H1 (cell line): ENCODE data around the gene DLEC1. TPM values are rescaled to one million over a fixed set of nuclear protein-coding genes. Genes with fewer than 3 reads are reported as not detected.

Experiments
- CTCF ChIA-PET: fragments of 300-600 bp; sonication (Branson Sonifier 250); formaldehyde crosslinking; loops from one replicate; lab custom pipeline; 2021; ENCODE audit not compliant: partially characterized antibody; lab: Charles Lee
- POLR2A ChIA-PET: fragments of 300-600 bp; sonication (Branson Sonifier 250); formaldehyde crosslinking; loops from one replicate; lab custom pipeline; 2021; ENCODE audit warnings: inconsistent platforms; ENCODE audit not compliant: partially characterized antibody; lab: Charles Lee
- DNase-seq, 2 experiments: peaks; one replicate each; pipeline versions ENCODE4 v3.0.0 to v3.0.0-alpha.2; 2010 to 2022; ENCODE audit warnings: low spot score in 2 of 2, low read depth in 1 of 2, mixed read lengths in 1 of 2
- FAIRE-seq: peaks from 2 replicates; lab custom pipeline; 2011; peaks lifted over from hg19 to GRCh38; lab: Jason Lieb, UNC
- H2AFZ ChIP-seq: 2 replicates; pipeline ENCODE4 v1.8.1; 2012; ENCODE audit warnings: low read length, inconsistent platforms
- H2AK5ac ChIP-seq: 2 replicates; pipeline ENCODE4 v1.6.1; 2013; ENCODE audit warnings: low read depth, low read length
- H2BK120ac ChIP-seq: replicated peaks from 2 replicates; pipeline ENCODE3; 2013; ENCODE audit warnings: low read depth, low read length, inconsistent platforms
- H2BK12ac ChIP-seq: 2 replicates; pipeline ENCODE4 v1.6.1; 2013; ENCODE audit warnings: low read depth, low read length
- H2BK15ac ChIP-seq: 2 replicates; pipeline ENCODE4 v1.6.1; 2013; ENCODE audit warnings: low read length
- H2BK20ac ChIP-seq: 2 replicates; pipeline ENCODE4 v1.6.1; 2013; ENCODE audit warnings: low read length
- H2BK5ac ChIP-seq: 2 replicates; pipeline ENCODE4 v1.6.1; 2013; ENCODE audit warnings: low read depth, low read length
- H3K14ac ChIP-seq: 2 replicates; pipeline ENCODE4 v1.6.1; 2013; ENCODE audit warnings: inconsistent platforms; ENCODE audit not compliant: insufficient read length
- H3K18ac ChIP-seq: 2 replicates; pipeline ENCODE4 v1.6.1; 2013; ENCODE audit warnings: low read length; ENCODE audit errors: extremely low read depth
- H3K23ac ChIP-seq: 2 replicates; pipeline ENCODE4 v1.6.1; 2013; ENCODE audit warnings: inconsistent platforms; ENCODE audit not compliant: insufficient read length
- H3K23me2 ChIP-seq: 2 replicates; pipeline ENCODE4 v1.6.1; 2013; ENCODE audit warnings: low read depth, low read length
- H3K27ac ChIP-seq: 2 replicates; pipeline ENCODE4 v1.6.1; 2011; ENCODE audit warnings: low read depth, low read length, inconsistent platforms
- H3K27me3 ChIP-seq, 4 experiments: replicated peaks in 1 of 4; 1 replicate in 1 of 4; 2 replicates in 3 of 4; pipeline versions ENCODE4 v1.6.1 to v1.8.1; 2011 to 2013; ENCODE audit warnings: low read length in 3 of 4, mild to moderate bottlenecking in 3 of 4, inconsistent platforms in 2 of 4, mixed read lengths in 2 of 4, moderate library complexity in 1 of 4; ENCODE audit not compliant: control insufficient read depth in 3 of 4, insufficient read depth in 3 of 4; ENCODE audit errors: extremely low read depth in 1 of 4
- H3K36me3 ChIP-seq, 4 experiments: 2 replicates each; pipeline versions ENCODE4 v1.6.1 to v1.8.1; 2011 to 2013; ENCODE audit warnings: mild to moderate bottlenecking in 4 of 4, low read length in 3 of 4, moderate library complexity in 2 of 4, control low read depth in 1 of 4, inconsistent platforms in 1 of 4; ENCODE audit not compliant: insufficient read depth in 4 of 4, control insufficient read depth in 2 of 4
- H3K4ac ChIP-seq: replicated peaks from 2 replicates; pipeline ENCODE3; 2013; ENCODE audit warnings: low read length, low read depth, mixed read lengths, inconsistent platforms; ENCODE audit not compliant: insufficient read length
- H3K4me1 ChIP-seq, 4 experiments: replicated peaks in 1 of 4; 1 replicate in 1 of 4; 2 replicates in 3 of 4; pipeline versions ENCODE4 v1.6.1 to v1.8.1; 2011 to 2013; ENCODE audit warnings: low read length in 3 of 4, inconsistent platforms in 2 of 4, mixed read lengths in 1 of 4; ENCODE audit not compliant: insufficient read depth in 4 of 4, control insufficient read depth in 3 of 4
- H3K4me2 ChIP-seq, 2 experiments: 2 replicates each; pipeline versions ENCODE4 v1.6.1 to v1.8.1; 2011 to 2013; ENCODE audit warnings: low read depth in 2 of 2, low read length in 2 of 2, control low read depth in 1 of 2, inconsistent platforms in 1 of 2, mild to moderate bottlenecking in 1 of 2; ENCODE audit not compliant: insufficient read depth in 1 of 2
- H3K4me3 ChIP-seq, 4 experiments: fragments of 200-600, 300-600 bp in 1 of 4; sonication (generic), shearing (Covaris generic), sonication (Bioruptor Twin) in 1 of 4; 2 replicates each; pipeline versions ENCODE4 v1.5.1 to v1.8.1; 2011 to 2016; ENCODE audit warnings: low read length in 4 of 4, low read depth in 3 of 4, control low read depth in 2 of 4, inconsistent platforms in 2 of 4, mild to moderate bottlenecking in 2 of 4, mixed read lengths in 1 of 4, moderate library complexity in 1 of 4; ENCODE audit not compliant: insufficient read depth in 2 of 4; ENCODE audit errors: extremely low read depth in 1 of 4
- H3K56ac ChIP-seq: replicated peaks from 2 replicates; pipeline ENCODE3; 2013; ENCODE audit warnings: low read depth, mild to moderate bottlenecking, mixed read lengths, low read length, inconsistent platforms; ENCODE audit not compliant: insufficient read length
- H3K79me1 ChIP-seq: 2 replicates; pipeline ENCODE4 v1.6.1; 2013; ENCODE audit warnings: low read depth, low read length, control low read depth
- H3K79me2 ChIP-seq, 2 experiments: 2 replicates each; pipeline versions ENCODE4 v1.6.1 to v1.8.1; 2012 to 2013; ENCODE audit warnings: low read length in 2 of 2, mild to moderate bottlenecking in 2 of 2, inconsistent platforms in 1 of 2; ENCODE audit not compliant: insufficient read depth in 2 of 2, control insufficient read depth in 1 of 2
- H3K9ac ChIP-seq, 4 experiments: replicated peaks in 1 of 4; 1 replicate in 1 of 4; 2 replicates in 3 of 4; pipeline versions ENCODE4 v1.6.1 to v1.8.1; 2011 to 2013; ENCODE audit warnings: low read depth in 3 of 4, low read length in 3 of 4, control low read depth in 2 of 4, mild to moderate bottlenecking in 2 of 4, moderate library complexity in 2 of 4, inconsistent platforms in 1 of 4; ENCODE audit errors: extremely low read depth in 1 of 4
- H3K9me3 ChIP-seq, 2 experiments: 2 replicates each; pipeline versions ENCODE4 v1.6.1 to v1.8.1; 2012 to 2013; ENCODE audit warnings: mild to moderate bottlenecking in 2 of 2, moderate library complexity in 2 of 2, control low read depth in 1 of 2, inconsistent platforms in 1 of 2, low read depth in 1 of 2, low read length in 1 of 2, mixed read lengths in 1 of 2; ENCODE audit not compliant: insufficient read depth in 2 of 2
- H4K20me1 ChIP-seq, 2 experiments: replicated peaks in 1 of 2; 2 replicates each; pipeline versions ENCODE3 to v1.8.1; 2011 to 2013; ENCODE audit warnings: inconsistent platforms in 2 of 2, low read length in 2 of 2, mild to moderate bottlenecking in 1 of 2; ENCODE audit not compliant: insufficient read depth in 2 of 2, control insufficient read depth in 1 of 2
- H4K5ac ChIP-seq: 2 replicates; pipeline ENCODE4 v1.6.1; 2013; ENCODE audit warnings: low read length, low read depth, mixed read lengths, inconsistent platforms; ENCODE audit not compliant: insufficient read length
- H4K8ac ChIP-seq: 2 replicates; pipeline ENCODE4 v1.8.0; 2013; ENCODE audit warnings: mild to moderate bottlenecking, moderate library complexity, low read length, inconsistent platforms; ENCODE audit not compliant: insufficient read depth; ENCODE audit errors: extremely low read depth
- H4K91ac ChIP-seq: replicated peaks from 2 replicates; pipeline ENCODE3; 2013; ENCODE audit warnings: low read length, mixed read lengths, inconsistent platforms; ENCODE audit not compliant: insufficient read length
- ASH2L ChIP-seq: fragments of 200-600, 300-600 bp; sonication (generic); IDR thresholded peaks from one replicate; pipeline ENCODE4 v1.7.1; 2017; ENCODE audit warnings: low read length
- ATF2 ChIP-seq: IDR thresholded peaks from 2 replicates; pipeline ENCODE4 v1.6.1; 2012; ENCODE audit warnings: low read length, inconsistent platforms
- BCL11A ChIP-seq, 2 experiments: IDR thresholded peaks; one replicate each; pipeline ENCODE4 v1.6.1; 2011; ENCODE audit warnings: low read depth in 2 of 2, low read length in 2 of 2, mild to moderate bottlenecking in 2 of 2
- CHD1 ChIP-seq: IDR thresholded peaks from 2 replicates; pipeline ENCODE4 v1.6.1; 2012; ENCODE audit warnings: low read depth, low read length, improper control_type of control experiment
- CTBP2 ChIP-seq: IDR thresholded peaks from 2 replicates; pipeline ENCODE4 v1.7.0; 2011; ENCODE audit warnings: borderline replicate concordance, mild to moderate bottlenecking, moderate library complexity, mixed read lengths, low read length; ENCODE audit not compliant: insufficient read depth, insufficient read length
- TAF7 ChIP-seq: optimal IDR thresholded peaks from 2 replicates; pipeline ENCODE3; 2011; ENCODE audit warnings: low read depth, mild to moderate bottlenecking, inconsistent platforms, low read length, moderate library complexity, borderline replicate concordance
- TBP ChIP-seq: IDR thresholded peaks from 2 replicates; pipeline ENCODE4 v1.6.1; 2011; ENCODE audit warnings: low read depth, low read length, improper control_type of control experiment
- YY1 ChIP-seq: IDR thresholded peaks from 2 replicates; pipeline ENCODE4 v1.6.1; 2011; ENCODE audit warnings: low read depth, mild to moderate bottlenecking, low read length
- WGBS, 2 experiments: shearing (Covaris generic) in 1 of 2; methylation state at CpG; one replicate each; pipeline versions ENCODE4 v1.1.6 to v1.1.7; 2013 to 2015; ENCODE audit warnings: low lambda C conversion rate in 2 of 2, mixed read lengths in 2 of 2, inconsistent platforms in 1 of 2, low coverage in 1 of 2, missing lambda C conversion rate in 1 of 2; ENCODE audit not compliant: insufficient replicate concordance in 2 of 2, insufficient coverage in 1 of 2, insufficient read length in 1 of 2; ENCODE audit errors: extremely low coverage in 1 of 2, missing lambda C conversion rate in 1 of 2; 5-methylcytosine and 5-hydroxymethylcytosine counted together
- polyA plus RNA-seq, 7 experiments: library from polyadenylated mRNA; depleted of rRNA in 3 of 7; stranded (reverse) in 5 of 7; unstranded in 2 of 7; fragments of >200 nt in 5 of 7; fragments of 200-250 nt in 2 of 7; gene quantifications; 1 replicate in 5 of 7; 2 replicates in 1 of 7; 4 replicates in 1 of 7; pipeline versions ENCODE4 v1.2.1 to v1.2.3, GENCODE V29; 2011 to 2013; ENCODE audit warnings: missing spikeins in 2 of 7, mixed read lengths in 2 of 7
- total RNA-seq: library from RNA; stranded (reverse); fragmentation: NEBNext Ultra II Directional; extraction: Animal tissue kit (Norgen Biotek cat#: 25700); gene quantifications from 2 replicates; pipeline ENCODE4 v1.2.1, GENCODE V29; 2021

DLEC1 gene
- total and polyA plus RNA-seq, 2 of the 8 experiments (the other 6 are each of a cell fraction or from before 2014, with no cell fraction given): 0.26 to 0.76 TPM

DNA sequence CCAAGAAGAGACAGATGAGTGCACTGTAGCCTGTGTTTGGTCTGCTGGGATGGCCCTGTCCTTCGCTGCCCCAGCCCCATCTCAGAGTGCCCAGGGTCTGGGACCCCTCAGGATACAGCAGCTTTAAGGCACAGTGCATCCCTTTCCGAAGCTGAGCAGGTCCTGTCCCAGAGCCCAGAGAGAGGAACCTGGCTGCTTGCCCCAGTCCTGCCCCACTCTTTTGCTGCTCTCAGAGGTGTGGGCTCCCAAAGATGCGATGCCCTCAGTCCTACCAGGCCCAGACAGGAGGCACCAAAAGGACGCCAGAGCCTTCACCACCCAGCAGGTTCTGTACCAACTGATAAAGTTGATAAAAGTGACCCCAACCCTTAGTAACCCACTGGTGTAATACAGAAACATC lies 17.8 kb upstream of the DLEC1 start:
- CTCF ChIA-PET: interaction anchor here (0.6 to 4.3 kb wide), 7 partner anchors 8 to 165 kb away, joined by 3 to 54 read pairs (median 4); no protein-coding TSS in a partner anchor
- no peak overlapping the region for H3K14ac ChIP-seq
- no peak overlapping the region for H4K5ac ChIP-seq
- TF ChIP-seq TAF7 (no peak), TBP (no peak), ATF2 (no peak), CTBP2 (no peak), ASH2L (no peak), YY1 (no peak), CHD1 (no peak), BCL11A (IDR thresholded peaks at IDR 0.05; ENCODE audit: low read depth in 2 of 2, low read length in 2 of 2) (no peak)
- no peak overlapping the region for H2BK12ac ChIP-seq
- WGBS, 2 experiments: 82% methylated on average over 4 of the region's 4 CpGs; no CpG with 5 or more reads in 1 of the 2 experiments
- H2BK120ac ChIP-seq: no peak overlapping the region
- H3K27ac ChIP-seq: no peak overlapping the region
- no peaks in the 10 kb centered on the region; the same call in 1 of the 2 replicates for H3K79me1 ChIP-seq
- H2BK20ac ChIP-seq: no peak overlapping the region
- no peak overlapping the region for H3K56ac ChIP-seq
- no peak overlapping the region for H3K18ac ChIP-seq
- no peak overlapping the region for H3K4me3 ChIP-seq
- no peak for FAIRE-seq
- peaks cover 0 to 6% (median 2%) of the 10 kb centered on the region in 4 experiments; a peak in 4 of 7 replicates for H3K4me1 ChIP-seq
- H4K8ac ChIP-seq: peak overlapping the region; percentile 29; the same call in 1 of the 2 replicates
- H2AK5ac ChIP-seq: no peak overlapping the region
- no peak overlapping the region for H3K23ac ChIP-seq
- no peak overlapping the region for H2BK15ac ChIP-seq
- H3K23me2 ChIP-seq: peaks cover 6% of the 10 kb centered on the region; the same call in 1 of the 2 replicates
- no peak overlapping the region for H3K4ac ChIP-seq
- no peak overlapping the region; a peak in 1 of 7 replicates for H3K9ac ChIP-seq
- no peak overlapping the region for H3K4me2 ChIP-seq
- H2BK5ac ChIP-seq: no peak overlapping the region
- POLR2A ChIA-PET: no interaction called here
- H4K91ac ChIP-seq: no peak overlapping the region
- no peak for DNase-seq
- H3K9me3 ChIP-seq: no peaks in the 10 kb centered on the region
- no peak overlapping the region for H2AFZ ChIP-seq
- no peaks in the 10 kb centered on the region for H3K79me2 ChIP-seq
- H3K27me3 ChIP-seq: peaks cover 0 to 8% (median 7%) of the 10 kb centered on the region in 4 experiments; a peak in 6 of 7 replicates
- H4K20me1 ChIP-seq: peaks cover 9% of the 10 kb centered on the region in 2 experiments
- peaks cover 0 to under 1% (median 0%) of the 10 kb centered on the region in 4 experiments; a peak in 1 of 8 replicates for H3K36me3 ChIP-seq
